Middle frontal gyrus (tissue), 1 donor: ENCODE data around the gene CX3CR1.
"Not testable (repeated sequence)": the region's sequence is repeated elsewhere in the genome, so short reads cannot be mapped to it uniquely, and the experiment has no call there.

Source experiments
- DNase-seq: peaks from one replicate; pipeline ENCODE4 v3.0.0-alpha.2; 2015; ENCODE audit warnings: low spot score; ENCODE audit errors: extremely low spot score

CX3CR1 gene

GRCh38 chr3:39267631-39268548, 11.9 kb downstream of the CX3CR1 start:
- DNase-seq = no peak

GRCh38 chr3:39264053-39264452, 15.8 kb downstream of the CX3CR1 start:
- DNase-seq = no peak

GRCh38 chr3:39263576-39263975, 16.3 kb downstream of the CX3CR1 start:
- no peak for DNase-seq

- DNase-seq = no peak
Measured at GRCh38 chr3:39262846-39263245, 17.0 kb downstream of the CX3CR1 start.

GRCh38 chr3:39261726-39262125, 18.1 kb downstream of the CX3CR1 start:
- DNase-seq = no peak

GRCh38 chr3:39260957-39261356, 18.9 kb downstream of the CX3CR1 start:
- DNase-seq = no peak

GRCh38 chr3:39260318-39260717, 19.5 kb downstream of the CX3CR1 start:
- DNase-seq = no peak

- DNase-seq = no peak
Measured at GRCh38 chr3:39255503-39256325, 24.1 kb downstream of the CX3CR1 start.

- no peak for DNase-seq
Measured at GRCh38 chr3:39254806-39255449, 24.9 kb downstream of the CX3CR1 start.

- DNase-seq = no peak
Measured at GRCh38 chr3:39251576-39251975, 28.3 kb downstream of the CX3CR1 start.

GRCh38 chr3:39250116-39250747, 29.6 kb downstream of the CX3CR1 start:
- no peak for DNase-seq

- no peak for DNase-seq
Measured at GRCh38 chr3:39249453-39250115, 30.3 kb downstream of the CX3CR1 start.

GRCh38 chr3:39241561-39241960, 38.3 kb downstream of the CX3CR1 start:
- no peak for DNase-seq

- no peak for DNase-seq
Measured at GRCh38 chr3:39237027-39237426, 42.8 kb downstream of the CX3CR1 start.

GRCh38 chr3:39234651-39235050, 45.2 kb downstream of the CX3CR1 start:
- no peak for DNase-seq

- no peak for DNase-seq
Measured at GRCh38 chr3:39232859-39233258, 47.0 kb downstream of the CX3CR1 start.

GRCh38 chr3:39230453-39230852, 49.4 kb downstream of the CX3CR1 start:
- DNase-seq = no peak

GRCh38 chr3:39228496-39228895, 51.3 kb downstream of the CX3CR1 start:
- DNase-seq = no peak

GRCh38 chr3:39227596-39227995, 52.2 kb downstream of the CX3CR1 start:
- not testable (repeated sequence) for DNase-seq

- no peak for DNase-seq
Measured at GRCh38 chr3:39226106-39226741, 53.6 kb downstream of the CX3CR1 start.
